Stimulated activated CD8-positive, alpha-beta memory T cell treated with anti-CD3 and anti-CD28 coated beads, Interleukin-7, amount 100 ng/mL, for 24 hours (primary cell): Measurements from ENCODE around the gene AKAP13.
"Not testable (repeated sequence)": the region's sequence is repeated elsewhere in the genome, so short reads cannot be mapped to it uniquely, and the experiment has no call there.

Experiments used
- DNase-seq: peaks from one replicate; pipeline ENCODE4 v3.0.0-alpha.2; 2020; ENCODE audit warnings: low read depth

AKAP13 gene

DNA sequence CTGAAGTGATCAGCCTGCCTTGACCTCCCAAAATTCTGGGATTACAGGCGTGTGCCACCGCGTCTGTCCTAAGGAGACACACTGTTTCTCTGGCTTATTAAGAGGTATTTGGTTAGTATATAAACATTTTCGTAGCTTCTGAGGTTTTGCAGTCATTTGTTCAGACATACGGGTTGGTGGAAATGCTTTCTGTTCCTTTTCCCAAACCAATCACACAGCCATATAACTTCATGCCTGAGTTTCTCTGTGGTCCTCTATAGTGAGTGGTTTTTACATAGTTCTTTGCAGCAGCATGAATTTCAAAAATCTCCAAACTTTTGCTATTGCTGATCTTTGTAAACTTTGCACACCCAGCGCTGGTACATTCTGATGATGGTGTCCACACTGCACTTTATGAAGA lies 100.5 kb downstream of the AKAP13 start:
- no peak for DNase-seq

DNA sequence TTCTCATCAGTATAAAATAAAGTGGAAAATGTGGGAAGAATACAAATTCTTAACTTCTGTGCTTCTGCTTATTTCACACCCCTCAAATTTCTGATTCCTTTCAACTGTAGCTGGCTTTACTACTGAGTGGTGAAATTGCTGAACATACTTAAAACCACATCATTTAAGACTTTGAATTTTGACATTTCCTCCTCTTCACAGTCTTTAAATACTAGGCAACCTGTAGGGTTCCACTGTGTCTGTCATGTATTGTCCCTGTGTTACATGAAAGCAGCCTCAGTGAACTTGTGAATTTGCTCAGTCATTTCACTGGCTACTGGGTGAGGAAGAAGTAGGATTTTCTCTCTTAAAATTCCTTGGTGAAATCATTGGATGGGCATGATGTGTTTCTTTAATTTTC lies 101.1 kb downstream of the AKAP13 start:
- DNase-seq: not testable (repeated sequence)

DNA sequence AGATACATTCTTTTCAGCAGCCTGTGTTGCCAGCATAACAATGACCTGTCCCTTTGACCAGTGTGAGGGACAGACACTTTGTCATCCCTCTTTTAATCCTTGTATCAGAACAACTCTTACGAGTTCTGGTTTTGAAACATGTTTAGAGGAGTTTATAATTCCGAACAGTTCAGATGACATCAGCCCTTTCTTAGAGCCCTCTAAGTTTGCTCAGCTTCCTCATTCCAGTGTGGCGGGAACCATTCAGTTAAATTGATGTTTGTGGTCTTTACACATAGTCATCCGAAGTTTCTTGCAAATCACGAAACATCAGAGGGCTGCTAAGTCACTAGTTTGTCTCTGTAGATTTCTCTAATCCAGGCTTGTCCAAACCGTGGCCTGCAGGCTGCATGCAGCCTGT lies 102.5 kb downstream of the AKAP13 start:
- no peak for DNase-seq

DNA sequence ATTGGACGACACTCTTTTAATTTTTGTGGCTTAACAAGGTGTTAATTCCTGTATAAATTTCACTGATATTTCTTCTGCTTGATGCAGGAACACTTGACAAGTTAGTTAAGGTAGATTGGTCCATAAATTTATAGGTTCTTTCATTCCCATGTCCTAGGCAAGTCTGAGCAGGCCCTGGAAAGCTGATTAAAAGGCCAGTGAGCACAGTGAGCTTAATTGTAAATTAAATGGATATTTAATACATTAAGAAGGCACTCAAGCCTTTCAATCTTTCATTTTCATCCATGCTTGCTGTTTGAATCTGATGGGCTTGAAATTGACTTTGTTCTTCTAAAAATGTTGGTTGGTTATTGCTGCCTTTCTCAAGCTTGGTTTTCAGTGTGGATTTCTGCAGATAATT lies 103.6 kb downstream of the AKAP13 start:
- DNase-seq: not testable (repeated sequence)

DNA sequence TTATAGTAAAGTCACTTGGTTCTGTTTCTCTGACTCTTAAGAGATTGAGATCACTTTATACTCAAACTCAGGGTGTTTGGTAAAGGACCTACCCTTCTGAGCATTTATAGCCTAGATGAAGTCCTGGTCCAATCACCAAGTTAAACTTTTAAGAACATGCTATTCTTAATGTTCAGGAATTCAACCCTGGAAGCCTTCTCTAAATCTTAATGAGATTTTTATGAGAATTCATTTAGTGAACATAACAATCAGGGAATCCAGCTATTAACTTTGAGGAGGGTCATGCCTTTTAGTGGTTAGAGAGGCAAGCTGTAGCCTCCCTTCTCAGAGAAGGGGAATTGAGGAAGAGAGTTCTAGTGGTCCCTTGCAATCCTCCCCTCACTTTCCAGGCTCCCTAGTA lies 104.5 kb downstream of the AKAP13 start:
- DNase-seq: not testable (repeated sequence)

DNA sequence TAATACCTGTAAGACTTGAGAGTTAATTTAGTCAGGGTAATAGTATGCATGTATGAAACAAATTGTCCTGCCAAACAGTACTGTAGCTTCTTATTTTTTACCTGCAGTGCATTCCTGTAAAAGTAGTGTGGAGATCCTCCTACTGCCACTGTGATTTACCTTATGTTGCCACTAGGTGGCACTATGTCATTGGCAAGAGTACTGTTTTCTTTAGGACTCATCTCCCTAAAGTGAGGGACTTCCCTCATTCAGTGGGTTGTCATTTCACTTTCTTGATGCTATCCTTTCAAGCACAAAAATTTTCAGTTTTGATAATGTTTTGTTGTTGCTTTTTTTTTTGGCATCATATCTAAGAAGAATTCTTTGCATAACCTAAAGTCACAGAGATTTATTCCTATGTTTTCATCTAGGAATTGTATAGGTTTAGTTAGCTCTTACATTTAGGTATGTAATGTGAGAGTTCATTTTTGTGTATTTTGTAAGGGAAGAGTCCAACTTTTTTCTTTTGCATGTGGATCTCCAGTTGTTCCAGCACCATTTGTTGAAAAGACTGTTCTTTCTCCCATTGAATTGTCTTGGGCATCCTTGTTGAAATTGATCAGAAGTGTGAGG lies 105.7 kb downstream of the AKAP13 start:
- peak; percentile 21 for DNase-seq

DNA sequence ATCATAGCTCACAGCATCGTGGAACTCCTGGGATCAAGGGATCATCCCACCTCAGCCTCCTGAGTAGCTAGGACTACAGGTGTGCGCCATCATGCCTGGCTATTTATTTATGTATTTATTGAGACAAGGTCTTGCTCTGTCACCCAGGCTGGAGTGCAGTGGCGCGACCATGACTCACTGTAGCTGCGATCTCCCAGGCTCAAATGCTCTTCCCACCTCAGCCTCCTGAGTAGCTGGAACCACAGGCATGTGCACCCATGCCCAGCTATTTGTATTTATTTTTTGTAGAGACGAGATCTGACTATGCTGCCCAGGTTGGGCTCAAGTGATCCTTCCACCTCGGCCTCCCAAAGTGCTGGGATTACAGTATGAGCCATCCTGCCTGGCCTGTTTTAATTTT lies 107.4 kb downstream of the AKAP13 start:
- not testable (repeated sequence) for DNase-seq

DNA sequence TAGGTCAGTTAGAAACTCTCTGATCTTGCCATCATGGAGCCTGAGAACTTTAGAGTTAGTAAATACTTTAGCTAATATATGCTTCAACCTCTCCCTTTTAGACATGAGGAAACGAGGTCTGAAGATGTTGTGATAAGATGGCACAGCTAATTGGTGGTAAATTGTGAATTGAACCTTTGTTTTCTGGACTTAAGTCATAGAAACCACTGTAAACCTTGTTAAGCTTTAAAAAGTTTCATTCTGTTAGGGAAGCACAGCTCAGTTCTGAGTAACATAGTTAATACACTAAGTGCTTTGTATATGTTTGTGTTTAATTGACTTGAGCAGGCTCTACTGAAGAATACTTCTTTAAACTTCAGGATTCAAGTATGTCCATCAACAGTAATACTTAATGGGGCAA lies 108.6 kb downstream of the AKAP13 start:
- no peak for DNase-seq

DNA sequence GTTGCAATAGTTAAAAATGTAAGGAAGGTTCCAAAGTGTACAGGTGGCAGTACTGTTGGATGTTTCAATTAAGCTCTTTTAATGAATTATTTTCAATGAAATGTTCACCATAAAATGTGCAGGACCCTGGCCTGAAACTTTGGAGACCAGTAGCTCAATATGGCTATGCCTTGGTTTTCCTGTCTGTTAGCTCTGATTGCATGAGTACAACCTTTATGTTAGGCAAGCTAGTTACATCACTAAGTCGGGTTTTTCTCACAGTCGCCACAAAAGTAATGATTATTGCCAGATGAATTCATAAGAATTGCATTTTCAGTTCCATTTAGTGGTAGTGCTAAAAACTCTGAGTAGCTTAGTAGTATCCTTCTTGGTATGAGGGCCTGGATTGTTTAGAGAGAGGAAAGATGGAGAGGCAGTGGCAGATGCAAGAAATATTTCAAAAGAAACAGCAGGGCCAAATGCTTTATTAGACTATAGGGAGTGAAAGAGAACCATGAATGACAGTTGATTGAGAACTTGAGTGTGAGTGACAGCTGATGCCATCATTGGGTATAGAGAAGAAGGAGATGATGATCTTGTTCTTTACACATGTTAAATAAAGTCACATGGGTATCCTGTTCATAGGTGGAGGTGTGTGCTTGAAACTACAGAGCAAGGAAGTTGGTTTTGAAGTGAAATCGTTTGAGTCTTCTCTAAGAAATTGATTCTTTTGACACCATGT lies 109.5 kb downstream of the AKAP13 start:
- DNase-seq: no peak

DNA sequence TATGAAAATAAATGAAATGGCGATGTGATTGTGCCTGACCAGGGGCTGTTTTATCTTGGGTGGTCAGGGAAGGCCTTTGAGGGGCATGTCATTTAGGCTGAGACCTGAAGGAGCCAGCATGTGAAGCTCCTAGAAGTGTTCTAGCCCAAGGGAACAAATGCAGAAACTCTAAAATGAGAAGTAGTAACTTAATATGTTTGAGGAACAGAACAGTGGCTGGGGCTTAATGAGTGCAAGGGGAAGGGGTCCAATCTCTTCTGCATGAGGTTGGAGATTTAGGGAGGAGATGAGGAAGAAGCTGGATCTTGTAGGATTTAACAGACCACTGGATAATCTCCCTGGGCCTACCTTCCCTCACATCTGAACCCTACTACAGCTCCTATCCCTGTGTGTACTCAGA lies 110.5 kb downstream of the AKAP13 start:
- no peak for DNase-seq

DNA sequence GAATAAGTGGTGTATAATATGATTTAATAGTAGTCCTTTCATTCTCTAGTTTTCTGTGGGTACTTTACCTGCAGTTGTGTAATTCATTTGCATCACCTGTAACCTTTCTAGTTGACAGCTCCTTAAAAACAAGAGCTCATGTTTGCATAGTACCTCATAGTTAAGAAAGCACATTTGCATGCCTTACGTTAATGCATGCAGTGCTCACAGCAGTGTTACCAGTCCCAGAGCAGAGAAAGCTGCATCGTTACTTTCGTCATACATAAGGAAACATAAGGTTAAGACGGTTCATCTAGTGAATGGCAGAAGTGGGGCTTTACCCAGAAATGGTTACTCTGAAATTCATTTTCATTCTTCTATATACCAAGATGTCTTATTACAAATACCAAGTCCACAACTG lies 111.3 kb downstream of the AKAP13 start:
- no peak for DNase-seq

DNA sequence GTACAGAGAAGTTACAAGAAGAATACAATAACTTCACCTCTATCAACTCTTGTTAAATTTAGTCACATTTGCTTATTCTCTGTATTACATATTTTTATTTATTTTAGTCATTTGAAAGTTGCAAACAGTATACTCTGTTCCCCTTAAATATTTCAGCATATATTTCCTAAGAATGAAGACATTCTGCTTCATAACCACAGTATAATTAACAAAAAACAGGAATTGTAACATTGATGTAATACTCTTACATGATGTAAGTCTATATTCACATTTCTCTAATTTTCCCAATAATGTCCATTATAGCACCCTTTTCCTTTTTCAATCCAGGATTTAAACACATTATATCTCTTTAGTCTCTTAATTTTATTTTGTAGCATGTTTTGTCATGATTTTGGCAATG lies 112.0 kb downstream of the AKAP13 start:
- no peak for DNase-seq

DNA sequence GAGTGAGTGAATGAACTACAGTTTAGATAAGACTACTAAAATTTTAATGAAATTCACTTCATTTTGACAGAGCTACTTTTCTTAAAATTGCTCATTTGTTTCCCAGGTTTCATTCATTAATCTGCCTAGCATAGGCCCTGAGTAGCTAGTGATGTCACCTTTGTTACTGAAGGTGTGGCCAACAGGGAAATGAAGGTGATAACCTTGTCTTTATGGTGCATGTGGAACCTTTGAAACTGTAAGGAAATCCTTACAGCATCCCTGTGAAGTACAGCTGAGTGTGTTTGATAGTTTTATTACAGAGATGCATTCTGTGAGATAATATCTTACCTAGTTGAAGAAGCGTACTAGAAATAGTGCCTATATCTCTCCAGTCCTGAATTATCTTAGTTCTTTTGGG lies 112.9 kb downstream of the AKAP13 start:
- DNase-seq: no peak

DNA sequence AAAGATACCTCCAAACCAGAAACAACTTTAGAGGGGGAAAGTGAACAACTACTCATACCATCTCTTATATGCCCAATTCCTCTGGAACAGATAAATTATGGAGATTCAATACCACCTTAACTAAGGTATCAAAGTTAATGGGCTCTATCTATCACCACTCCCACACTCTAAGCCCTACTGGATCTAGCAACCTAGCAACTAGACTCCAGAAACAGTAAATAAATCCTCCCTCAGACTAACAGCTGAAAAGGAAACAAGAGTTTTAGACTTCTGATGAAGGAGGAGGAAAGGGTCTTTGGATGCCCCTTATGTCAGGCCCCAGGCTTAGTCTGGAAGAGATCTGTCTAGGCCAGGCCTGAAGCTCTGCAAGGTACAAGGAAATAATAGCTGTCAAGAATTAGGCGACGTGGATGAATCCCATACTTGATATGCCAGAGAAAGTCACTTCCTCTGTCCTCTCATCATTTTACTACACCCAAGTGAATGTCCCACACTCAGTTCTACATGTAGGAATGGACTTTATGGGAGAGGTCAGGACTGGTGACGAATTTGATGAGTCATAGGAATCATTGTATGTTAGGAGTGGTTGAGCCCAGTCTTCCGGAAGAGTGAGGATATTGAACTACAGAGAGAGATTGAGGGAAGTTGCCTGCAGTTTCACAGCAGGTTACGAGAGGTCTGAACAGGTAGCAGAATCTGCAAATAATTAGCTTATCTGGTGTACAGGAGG lies 113.8 kb downstream of the AKAP13 start:
- DNase-seq: no peak

DNA sequence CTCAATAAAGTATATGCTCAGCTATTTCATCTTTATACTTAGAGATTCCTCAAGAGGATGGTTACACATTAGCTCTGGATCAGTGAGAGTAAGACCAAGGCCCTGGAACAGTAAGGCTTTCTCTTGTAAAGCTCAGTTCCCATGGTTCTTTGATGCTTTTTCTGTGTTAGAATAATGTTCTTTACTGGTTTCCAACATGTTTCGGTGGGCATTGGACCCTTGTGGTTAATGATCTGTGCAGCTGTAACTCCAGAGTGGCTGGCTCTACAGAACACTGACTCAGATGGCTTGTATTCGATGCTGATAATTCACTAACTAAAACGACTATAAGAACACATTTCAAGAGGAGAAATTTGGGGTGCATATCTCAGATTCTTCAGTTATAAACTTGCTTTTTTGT lies 114.7 kb downstream of the AKAP13 start:
- DNase-seq: no peak

DNA sequence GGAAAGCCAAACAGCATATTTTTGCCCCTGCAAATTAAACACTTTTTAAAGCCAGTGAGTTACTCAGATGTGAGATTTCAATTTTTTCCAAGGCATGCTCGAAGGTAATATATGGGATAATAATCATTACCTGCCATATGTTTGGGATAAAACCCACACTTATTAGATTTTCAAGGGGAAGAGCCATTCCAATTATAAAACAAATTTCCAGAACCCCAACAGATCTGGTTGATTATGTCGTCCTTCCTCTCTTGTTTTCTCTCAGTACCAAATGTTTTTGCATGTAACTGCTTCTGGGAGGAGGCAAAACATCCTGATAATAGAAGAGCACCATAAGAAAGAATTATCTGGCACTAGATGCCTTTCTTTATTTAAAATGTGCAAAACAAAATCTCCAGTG lies 115.1 kb downstream of the AKAP13 start:
- DNase-seq: no peak

DNA sequence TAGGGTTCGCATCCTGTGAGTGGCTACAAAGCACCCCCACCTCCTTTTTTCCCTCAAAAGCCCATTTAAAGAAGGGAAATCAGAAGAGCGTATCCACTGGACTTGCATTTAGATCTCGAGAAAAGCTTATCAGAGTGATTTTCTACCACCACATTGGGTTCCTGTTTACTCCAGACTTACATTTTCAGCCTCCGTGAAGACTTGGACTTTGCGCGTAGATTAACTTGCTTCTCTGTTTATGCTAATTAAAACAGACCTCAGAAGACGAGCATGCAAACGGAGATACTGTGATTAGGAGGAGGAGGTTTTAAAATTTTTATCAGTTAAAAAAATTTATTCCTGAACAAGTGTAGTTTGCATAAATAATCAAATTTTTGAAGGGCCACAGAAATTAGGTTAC lies 115.7 kb downstream of the AKAP13 start:
- no peak for DNase-seq

DNA sequence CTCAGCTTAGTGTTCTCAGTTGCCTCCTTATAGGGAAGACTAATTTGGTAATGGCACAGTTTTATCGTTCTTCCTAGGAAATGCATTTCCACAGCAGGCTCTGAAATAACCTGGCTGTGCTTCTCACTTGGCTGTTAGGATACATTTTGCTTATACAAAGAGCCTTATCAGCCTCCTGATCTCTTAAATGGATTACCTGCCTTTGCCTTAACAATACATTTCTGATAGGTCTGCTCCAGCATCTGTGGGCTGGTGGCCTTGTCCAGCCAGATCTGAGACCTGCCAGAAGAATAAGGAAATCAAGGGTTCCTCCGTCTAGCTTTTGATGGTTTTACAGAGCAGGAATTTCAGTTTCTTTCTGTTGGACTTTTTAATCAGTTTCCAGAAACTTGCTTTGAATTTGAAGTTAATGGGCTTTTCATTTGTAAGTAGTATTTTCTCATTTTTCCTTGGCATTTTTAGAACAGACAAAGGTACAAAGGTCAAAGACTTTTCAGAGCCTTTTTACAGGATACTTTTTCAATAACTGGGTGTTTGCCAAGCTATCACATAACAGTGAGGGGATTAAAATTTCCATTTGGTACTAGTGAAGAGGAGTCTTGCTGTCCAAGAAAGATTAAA lies 116.3 kb downstream of the AKAP13 start:
- no peak for DNase-seq

DNA sequence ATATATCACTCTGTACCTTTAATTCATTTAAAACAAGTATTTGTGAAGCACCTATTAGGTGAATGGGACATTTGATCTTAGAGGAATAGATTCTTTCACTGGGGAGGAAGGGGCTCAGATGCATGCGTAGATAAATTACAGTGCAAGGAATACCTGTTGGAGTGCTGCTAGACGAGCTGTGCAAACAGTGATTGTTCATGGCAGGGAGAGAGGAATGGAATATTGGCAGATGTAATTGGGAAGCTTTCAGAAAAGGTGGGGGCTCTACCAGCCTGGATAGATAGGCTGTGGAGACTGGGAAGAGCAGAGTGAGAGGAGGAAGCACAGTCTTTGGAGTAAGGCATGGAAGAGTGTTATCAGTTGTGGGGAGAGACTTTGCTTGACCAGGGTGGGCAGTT lies 116.8 kb downstream of the AKAP13 start:
- DNase-seq: no peak

DNA sequence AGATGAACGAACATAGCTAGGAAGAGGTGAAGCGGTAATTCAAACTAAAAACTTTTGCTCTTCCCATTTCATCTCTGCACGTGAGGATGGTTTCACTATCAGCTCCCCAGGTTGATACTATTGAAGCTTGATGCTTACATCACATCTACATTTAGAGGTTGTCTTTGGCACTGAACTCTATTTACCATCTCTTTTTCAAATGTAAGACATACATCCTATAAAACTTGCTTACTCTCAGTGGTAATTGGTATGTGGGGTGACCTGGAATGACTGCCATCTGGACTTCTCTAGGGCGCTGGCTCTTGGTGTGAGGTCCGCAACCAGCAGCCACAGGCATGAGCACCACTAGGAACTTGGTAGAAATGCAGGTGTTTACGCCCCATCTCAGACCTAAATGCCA lies 118.1 kb downstream of the AKAP13 start:
- DNase-seq: no peak

DNA sequence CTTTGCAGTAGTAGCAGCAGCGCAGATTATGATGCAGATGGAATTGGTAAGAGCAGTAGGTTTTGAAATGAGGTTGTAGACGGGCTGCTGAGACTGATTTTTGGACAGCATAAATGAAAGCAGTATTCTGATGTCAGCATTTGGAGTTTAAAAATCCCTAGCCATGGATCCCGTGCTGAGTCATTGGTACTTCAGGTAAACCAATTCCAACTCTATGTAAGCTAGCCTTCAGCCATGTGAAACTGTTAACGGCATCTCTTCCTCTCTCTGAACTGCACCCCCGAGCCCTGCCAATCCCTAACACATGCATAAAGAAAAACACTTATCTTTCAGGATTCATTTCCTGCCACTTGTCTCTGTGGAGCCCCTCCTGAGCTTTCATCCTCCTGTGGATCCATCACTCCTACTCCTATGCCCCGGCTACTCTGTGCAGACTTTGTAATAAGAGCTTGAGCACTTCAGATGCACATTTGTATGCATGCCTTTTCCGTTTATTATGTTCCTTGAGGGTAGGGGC lies 119.0 kb downstream of the AKAP13 start:
- DNase-seq: no peak

DNA sequence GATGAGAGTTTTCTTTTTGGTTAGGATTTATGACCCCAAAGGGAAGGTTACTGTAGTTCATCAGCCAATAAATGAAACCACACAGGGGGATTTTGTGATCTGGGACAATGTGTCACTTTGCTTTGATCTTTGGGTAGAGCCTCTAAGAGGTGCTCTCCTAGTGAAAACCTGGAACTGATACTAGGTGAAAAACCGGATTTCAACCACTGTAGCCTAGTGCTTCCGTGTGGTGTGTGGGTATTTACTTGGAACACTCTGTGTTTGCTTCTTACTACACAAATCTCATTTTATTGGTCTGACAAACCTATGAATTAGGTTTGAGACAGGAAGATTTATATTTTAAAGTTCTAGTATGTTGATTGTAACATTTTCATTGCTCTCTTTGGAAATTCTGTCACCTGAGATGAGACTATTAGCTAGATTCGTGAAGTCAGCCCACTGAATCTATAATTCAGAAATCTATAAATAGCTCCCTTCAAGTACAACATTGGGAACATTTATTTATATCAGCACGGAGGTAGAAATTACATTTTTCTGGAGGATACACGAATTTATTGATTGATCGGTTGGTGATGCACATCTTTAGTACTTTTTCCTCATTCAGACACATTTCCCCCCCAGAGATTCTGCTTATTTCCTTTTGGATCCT lies 119.8 kb downstream of the AKAP13 start:
- no peak for DNase-seq
